Measurements from ENCODE around the gene DCT.

The DCT gene

DNA sequence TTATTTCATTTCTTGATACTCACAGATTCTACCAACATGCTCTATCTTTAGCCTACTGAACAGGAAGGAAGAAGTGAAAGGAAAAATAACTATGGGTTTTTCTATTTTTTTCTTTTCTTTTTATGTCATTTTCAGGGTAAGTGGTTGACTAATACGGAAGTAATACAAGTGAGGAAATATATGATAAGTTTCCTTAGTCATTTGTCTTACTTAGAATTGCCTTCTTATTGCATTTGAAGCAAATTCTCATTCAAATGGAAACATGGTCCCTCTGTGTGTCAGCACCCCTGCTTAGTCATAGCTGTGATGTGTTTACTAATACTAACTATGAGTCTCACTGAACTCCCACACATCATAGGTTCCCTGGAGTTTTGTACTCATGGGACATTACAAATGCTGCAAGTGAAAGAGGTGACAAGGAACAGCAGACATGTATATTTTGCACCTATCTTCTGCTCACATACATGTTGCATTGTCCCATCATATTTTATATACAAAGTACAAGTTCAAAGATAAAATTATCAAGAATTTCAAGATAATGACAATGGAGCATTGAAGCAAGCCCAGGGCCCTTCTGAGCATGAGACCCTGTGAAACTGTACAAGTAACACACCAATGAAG is 60.1 kb downstream of the DCT start:
- Histone ChIP-seq H3K9ac (ENCODE audit: low read length) (no peak overlapping the region), H3K79me2 (ENCODE audit: low read length) (no peaks in the 10 kb centered on the region), H3K9me3 (replicated peaks; ENCODE audit: insufficient read depth, low read length) (no peaks in the 10 kb centered on the region), H4K20me1 (ENCODE audit: insufficient read depth, low read length) (no peaks in the 10 kb centered on the region), H3K27me3 (replicated peaks; ENCODE audit: insufficient read depth, low read length) (no peaks in the 10 kb centered on the region), H3K9me2 (replicated peaks; ENCODE audit: insufficient read depth, low read length) (no peaks in the 10 kb centered on the region), H3K4me3 (ENCODE audit: low read length) (no peak overlapping the region), H3K27ac (ENCODE audit: low read length) (no peak overlapping the region), H3K4me2 (ENCODE audit: low read depth, low read length) (no peak overlapping the region), H3K36me3 (replicated peaks; ENCODE audit: insufficient read depth, low read length) (no peaks in the 10 kb centered on the region), H3K4me1 (ENCODE audit: low read length) (0 out of 2 replicates have a peak, but pooled peaks cover 7% of the 10 kb centered on the region), H2AFZ (ENCODE audit: low read length) (no peak overlapping the region), H3F3A (ENCODE audit: insufficient read depth, low read length) (no peaks in the 10 kb centered on the region)
- TF ChIP-seq CTCF (IDR thresholded peaks at IDR 0.05; ENCODE audit: low read length) (no peak), EZH2 (optimal IDR thresholded peaks at IDR 0.05; ENCODE audit: low read depth, low read length) (no peak)
- DNase-seq, result no peak

- H3K27me3 ChIP-seq (replicated peaks; ENCODE audit: insufficient read depth, low read length), result no peaks in the 10 kb centered on the region
- H3K9me3 ChIP-seq (replicated peaks; ENCODE audit: insufficient read depth, low read length), result no peaks in the 10 kb centered on the region
- TF ChIP-seq CTCF (IDR thresholded peaks at IDR 0.05; ENCODE audit: low read length) (no peak), EZH2 (optimal IDR thresholded peaks at IDR 0.05; ENCODE audit: low read depth, low read length) (no peak), EZH2phosphoT487 (IDR thresholded peaks at IDR 0.05; ENCODE audit: low read length) (no peak)
- no peaks in the 10 kb centered on the region for H3K9me2 ChIP-seq (replicated peaks; ENCODE audit: insufficient read depth, low read length)
- no peaks in the 10 kb centered on the region for H3F3A ChIP-seq (ENCODE audit: insufficient read depth, low read length)
- H3K4me3 ChIP-seq (ENCODE audit: low read length), result no peak overlapping the region
- H3K36me3 ChIP-seq (replicated peaks; ENCODE audit: insufficient read depth, low read length), result no peaks in the 10 kb centered on the region
- H3K9ac ChIP-seq (ENCODE audit: low read length), result no peak overlapping the region
- 0 out of 2 replicates have a peak, but pooled peaks cover 7% of the 10 kb centered on the region for H3K4me1 ChIP-seq (ENCODE audit: low read length)
- no peaks in the 10 kb centered on the region for H3K79me2 ChIP-seq (ENCODE audit: low read length)
- H3K27ac ChIP-seq (ENCODE audit: low read length), result no peak overlapping the region
- no peak overlapping the region for H2AFZ ChIP-seq (ENCODE audit: low read length)
- DNase-seq, result no peak
- H3K4me2 ChIP-seq (ENCODE audit: low read depth, low read length), result no peak overlapping the region
- H4K20me1 ChIP-seq (ENCODE audit: insufficient read depth, low read length), result no peaks in the 10 kb centered on the region
Measured at GRCh38 chr13:94417294-94417693, 62.2 kb downstream of the DCT start.

DNA sequence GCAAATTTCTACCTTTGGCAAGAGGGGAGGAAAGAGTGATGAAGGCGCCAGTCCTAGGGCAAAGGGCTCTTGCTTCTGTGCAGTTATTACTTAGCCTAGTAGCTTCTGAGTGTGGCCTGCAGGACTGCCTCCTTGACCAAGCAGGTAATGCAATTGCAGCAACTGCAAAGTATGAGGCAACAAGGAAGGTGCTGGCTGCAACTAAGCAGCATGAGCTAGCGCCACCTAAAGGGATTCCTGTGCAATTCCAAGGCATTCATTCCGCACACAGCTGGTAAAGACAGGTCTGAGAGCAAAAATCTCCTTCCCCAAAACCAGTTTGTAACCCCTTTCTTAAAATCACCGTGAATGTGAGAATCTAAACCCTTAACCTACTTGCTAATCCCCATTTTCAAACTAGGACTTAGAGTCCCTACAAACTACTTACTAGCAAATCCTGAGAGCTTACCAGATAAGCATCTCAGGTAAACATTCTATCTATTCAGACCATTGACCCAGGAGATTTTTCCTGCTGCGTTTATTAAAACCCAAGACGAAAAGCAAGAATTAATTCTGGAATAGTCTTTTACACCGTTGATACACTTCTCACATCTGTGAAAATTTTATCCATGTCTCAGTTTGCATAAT is 62.9 kb downstream of the DCT start:
- H3K27me3 ChIP-seq (replicated peaks; ENCODE audit: insufficient read depth, low read length), result no peaks in the 10 kb centered on the region
- no peak overlapping the region for H3K4me3 ChIP-seq (ENCODE audit: low read length)
- TF ChIP-seq EZH2 (optimal IDR thresholded peaks at IDR 0.05; ENCODE audit: low read depth, low read length) (no peak), CTCF (IDR thresholded peaks at IDR 0.05; ENCODE audit: low read length) (peak; percentile 18)
- no peak overlapping the region for H3K27ac ChIP-seq (ENCODE audit: low read length)
- H3K36me3 ChIP-seq (replicated peaks; ENCODE audit: insufficient read depth, low read length), result no peaks in the 10 kb centered on the region
- no peaks in the 10 kb centered on the region for H3K79me2 ChIP-seq (ENCODE audit: low read length)
- 0 out of 2 replicates have a peak, but pooled peaks cover 7% of the 10 kb centered on the region for H3K4me1 ChIP-seq (ENCODE audit: low read length)
- no peak overlapping the region for H2AFZ ChIP-seq (ENCODE audit: low read length)
- H3K9me2 ChIP-seq (replicated peaks; ENCODE audit: insufficient read depth, low read length), result no peaks in the 10 kb centered on the region
- no peaks in the 10 kb centered on the region for H3K9me3 ChIP-seq (replicated peaks; ENCODE audit: insufficient read depth, low read length)
- no peaks in the 10 kb centered on the region for H3F3A ChIP-seq (ENCODE audit: insufficient read depth, low read length)
- H3K9ac ChIP-seq (ENCODE audit: low read length), result no peak overlapping the region
- DNase-seq, result no peak
- H3K4me2 ChIP-seq (ENCODE audit: low read depth, low read length), result no peak overlapping the region
- H4K20me1 ChIP-seq (ENCODE audit: insufficient read depth, low read length), result no peaks in the 10 kb centered on the region
